ENCODE measurements around the gene GRK5. TPM values are rescaled to one million over a fixed set of nuclear protein-coding genes. Genes with fewer than 3 reads are reported as not detected.
A peak's percentile ranks its signal among the peaks of the same experiment; 100 is the strongest.

GRK5 gene
- total and polyA plus RNA-seq, 4 donors: 73.8 to 112 (median 101) TPM

DNA sequence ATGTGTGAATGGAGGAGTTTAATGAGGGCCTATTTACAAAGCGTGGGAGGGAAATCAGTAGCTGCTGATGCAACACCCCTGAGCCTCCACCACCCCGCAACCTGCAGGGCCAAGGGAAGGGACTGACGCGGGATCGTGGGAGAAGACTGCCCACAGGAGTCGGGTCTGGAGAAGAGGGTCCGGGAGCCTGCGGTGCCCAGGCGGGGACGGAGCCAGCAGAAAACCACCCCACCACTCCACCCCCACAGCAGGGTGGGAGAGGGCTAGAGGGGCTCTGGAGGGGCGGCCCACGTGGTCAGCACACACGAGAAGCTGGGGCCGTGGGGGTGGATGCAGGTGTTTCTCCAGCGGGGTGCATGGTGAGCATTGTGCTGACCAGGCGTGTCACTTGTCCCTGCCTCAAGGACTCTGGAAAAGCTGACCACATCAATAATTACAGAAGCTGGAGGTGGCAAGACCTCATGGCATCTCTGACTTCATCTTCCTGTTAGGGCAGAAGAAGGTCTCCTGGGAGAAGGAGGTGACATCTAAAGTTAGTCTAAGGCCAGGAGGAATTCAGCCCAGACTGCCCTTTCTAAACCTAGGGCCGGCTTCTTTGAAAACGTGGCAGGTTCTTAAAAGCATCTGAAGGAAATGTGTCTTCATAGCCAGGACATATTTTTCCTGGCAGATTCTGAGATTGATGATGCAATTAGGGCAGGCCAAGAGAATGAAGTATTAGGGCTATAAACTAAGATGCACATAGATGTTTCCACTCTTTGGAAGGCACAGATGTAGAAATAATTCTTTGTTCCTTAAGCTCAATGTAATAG, 184.3 kb downstream of the GRK5 start:
- H3K4me3 ChIP-seq (ENCODE audit: low read length in 2 of 2): no peak overlapping the region
- ATAC-seq (ENCODE audit: low FRiP score) (peak; percentile 15), DNase-seq (no peak)
- H3K9me3 ChIP-seq (ENCODE audit: control insufficient read depth, low read length): no peaks in the 10 kb centered on the region
- intact Hi-C loops (cut with DNase I): no loop called here
- H3K27me3 ChIP-seq (ENCODE audit: control insufficient read depth in 1 of 2, insufficient read depth in 2 of 2, low read length in 1 of 2): no peaks in the 10 kb centered on the region
- H3K27ac ChIP-seq (ENCODE audit: low read depth in 1 of 2, low read length in 2 of 2): no peak overlapping the region
- H3K4me1 ChIP-seq (ENCODE audit: control insufficient read depth in 1 of 2, insufficient read depth in 2 of 2, low read length in 2 of 2): no peaks in the 10 kb centered on the region
- H3K36me3 ChIP-seq (ENCODE audit: control insufficient read depth in 1 of 2, insufficient read depth in 2 of 2, low read length in 1 of 2): no peaks in the 10 kb centered on the region
- 74% methylated on average over 18 of the region's 18 CpGs for WGBS, 2 donors

DNA sequence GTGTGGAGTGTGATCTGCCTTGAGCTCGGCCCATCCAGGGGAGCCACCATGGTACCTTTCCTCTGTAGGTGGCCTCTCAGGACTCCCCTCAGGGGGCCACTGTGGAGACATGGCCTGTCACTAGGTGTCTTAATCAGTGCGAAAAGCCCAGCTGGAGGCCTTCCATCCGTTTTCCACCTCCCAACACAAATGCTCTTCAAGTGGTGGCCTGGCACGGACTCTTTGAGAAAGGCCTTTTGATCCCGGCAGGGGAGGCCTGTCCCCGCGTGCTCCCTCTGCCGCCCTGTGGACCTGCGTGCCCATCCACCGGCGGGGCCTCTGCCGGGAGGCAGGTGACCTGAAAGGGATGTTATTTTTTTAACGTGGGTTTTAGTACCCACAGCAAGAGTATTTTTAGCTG, 185.6 kb downstream of the GRK5 start:
- ATAC-seq (ENCODE audit: low FRiP score) (peak; percentile 43), DNase-seq (no peak)
- no peaks in the 10 kb centered on the region for H3K36me3 ChIP-seq (ENCODE audit: control insufficient read depth in 1 of 2, insufficient read depth in 2 of 2, low read length in 1 of 2)
- no peak overlapping the region for H3K27ac ChIP-seq (ENCODE audit: low read depth in 1 of 2, low read length in 2 of 2)
- WGBS, 2 donors: 65 to 68% methylated on average over 13 of the region's 13 CpGs
- no peaks in the 10 kb centered on the region for H3K4me1 ChIP-seq (ENCODE audit: control insufficient read depth in 1 of 2, insufficient read depth in 2 of 2, low read length in 2 of 2)
- intact Hi-C loops (cut with DNase I): no loop called here
- H3K27me3 ChIP-seq (ENCODE audit: control insufficient read depth in 1 of 2, insufficient read depth in 2 of 2, low read length in 1 of 2): no peaks in the 10 kb centered on the region
- no peaks in the 10 kb centered on the region for H3K9me3 ChIP-seq (ENCODE audit: control insufficient read depth, low read length)
- no peak overlapping the region for H3K4me3 ChIP-seq (ENCODE audit: low read length in 2 of 2)

DNA sequence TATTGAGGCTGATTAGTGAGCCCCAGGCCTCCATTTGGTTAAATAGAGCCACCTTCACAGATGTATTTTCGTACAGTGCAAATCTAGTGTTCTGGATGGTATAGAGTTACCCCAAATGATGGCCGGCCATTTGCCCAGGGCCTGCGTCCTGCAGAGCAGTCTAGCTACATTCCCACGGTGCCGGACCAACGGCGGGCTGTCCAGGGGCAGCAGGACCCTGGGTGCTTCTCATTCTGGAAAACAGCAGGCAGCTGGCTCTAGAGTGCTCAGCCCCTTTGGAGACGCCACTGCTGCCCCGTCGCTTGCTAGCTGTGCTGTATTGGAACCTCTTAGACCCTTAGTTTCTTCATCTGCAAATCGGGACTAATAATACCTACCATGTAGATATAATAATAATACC, 186.1 kb downstream of the GRK5 start:
- Histone ChIP-seq H3K27ac (ENCODE audit: low read depth in 1 of 2, low read length in 2 of 2) (no peak overlapping the region), H3K36me3 (ENCODE audit: control insufficient read depth in 1 of 2, insufficient read depth in 2 of 2, low read length in 1 of 2) (no peaks in the 10 kb centered on the region), H3K27me3 (ENCODE audit: control insufficient read depth in 1 of 2, insufficient read depth in 2 of 2, low read length in 1 of 2) (no peaks in the 10 kb centered on the region), H3K4me1 (ENCODE audit: control insufficient read depth in 1 of 2, insufficient read depth in 2 of 2, low read length in 2 of 2) (no peaks in the 10 kb centered on the region), H3K4me3 (ENCODE audit: low read length in 2 of 2) (no peak overlapping the region), H3K9me3 (ENCODE audit: control insufficient read depth, low read length) (no peaks in the 10 kb centered on the region)
- DNase-seq (no peak), ATAC-seq (ENCODE audit: low FRiP score) (no peak)
- intact Hi-C loops (cut with DNase I): no loop called here
- 72 to 86% methylated on average over 11 of the region's 11 CpGs for WGBS, 2 donors

GRCh38 chr10:119393845-119394244, 186.5 kb downstream of the GRK5 start:
- H3K4me3 ChIP-seq (ENCODE audit: low read length in 2 of 2): no peak overlapping the region
- no peaks in the 10 kb centered on the region for H3K9me3 ChIP-seq (ENCODE audit: control insufficient read depth, low read length)
- H3K27ac ChIP-seq (ENCODE audit: low read depth in 1 of 2, low read length in 2 of 2): no peak overlapping the region
- no peaks in the 10 kb centered on the region for H3K27me3 ChIP-seq (ENCODE audit: control insufficient read depth in 1 of 2, insufficient read depth in 2 of 2, low read length in 1 of 2)
- no peak for DNase-seq
- intact Hi-C loops (cut with DNase I): no loop called here
- no peaks in the 10 kb centered on the region for H3K36me3 ChIP-seq (ENCODE audit: control insufficient read depth in 1 of 2, insufficient read depth in 2 of 2, low read length in 1 of 2)
- ATAC-seq (ENCODE audit: low FRiP score): no peak
- 87 to 98% methylated on average over 4 of the region's 4 CpGs for WGBS, 2 donors
- H3K4me1 ChIP-seq (ENCODE audit: control insufficient read depth in 1 of 2, insufficient read depth in 2 of 2, low read length in 2 of 2): no peaks in the 10 kb centered on the region

DNA sequence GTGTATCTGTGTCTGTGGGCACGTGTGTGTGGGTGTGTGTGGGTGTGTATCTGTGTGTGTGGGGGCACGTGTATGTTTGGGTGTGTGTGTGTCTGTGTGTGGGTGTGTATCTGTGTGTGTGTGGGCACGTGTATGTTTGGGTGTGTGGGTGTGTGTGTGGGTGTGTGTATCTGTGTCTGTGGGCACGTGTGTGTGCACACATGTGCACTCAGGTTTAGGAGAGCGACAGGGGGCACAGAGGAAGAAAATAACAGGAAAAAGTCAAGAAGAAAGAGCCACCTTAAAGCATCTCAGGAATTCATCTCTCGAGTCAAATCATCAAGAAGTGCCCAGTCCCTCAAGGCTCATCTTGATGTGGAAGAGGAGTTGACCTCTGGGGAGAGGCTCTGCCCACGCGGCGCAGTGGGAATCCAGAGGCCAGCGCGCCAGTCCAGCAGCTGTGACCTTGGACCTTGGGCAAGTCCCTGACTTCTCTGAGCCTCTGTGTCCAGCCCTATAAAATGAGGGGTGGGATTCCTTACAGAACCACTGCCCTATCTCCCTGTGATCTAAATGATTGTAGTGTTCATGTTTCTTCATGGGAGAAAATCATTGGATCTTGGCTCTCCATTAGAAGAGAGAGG, 187.4 kb downstream of the GRK5 start:
- Histone ChIP-seq H3K27ac (ENCODE audit: low read depth in 1 of 2, low read length in 2 of 2) (no peak overlapping the region), H3K4me3 (ENCODE audit: low read length in 2 of 2) (no peak overlapping the region), H3K4me1 (ENCODE audit: control insufficient read depth in 1 of 2, insufficient read depth in 2 of 2, low read length in 2 of 2) (no peaks in the 10 kb centered on the region), H3K9me3 (ENCODE audit: control insufficient read depth, low read length) (no peaks in the 10 kb centered on the region), H3K36me3 (ENCODE audit: control insufficient read depth in 1 of 2, insufficient read depth in 2 of 2, low read length in 1 of 2) (peaks cover 0 to 1% of the 10 kb centered on the region in 2 donors), H3K27me3 (ENCODE audit: control insufficient read depth in 1 of 2, insufficient read depth in 2 of 2, low read length in 1 of 2) (no peaks in the 10 kb centered on the region)
- DNase-seq (no peak), ATAC-seq (ENCODE audit: low FRiP score) (no peak)
- WGBS, 2 donors: 77 to 79% methylated on average over 9 to 10 of the region's 11 CpGs
- intact Hi-C loops (cut with DNase I): no loop called here

DNA sequence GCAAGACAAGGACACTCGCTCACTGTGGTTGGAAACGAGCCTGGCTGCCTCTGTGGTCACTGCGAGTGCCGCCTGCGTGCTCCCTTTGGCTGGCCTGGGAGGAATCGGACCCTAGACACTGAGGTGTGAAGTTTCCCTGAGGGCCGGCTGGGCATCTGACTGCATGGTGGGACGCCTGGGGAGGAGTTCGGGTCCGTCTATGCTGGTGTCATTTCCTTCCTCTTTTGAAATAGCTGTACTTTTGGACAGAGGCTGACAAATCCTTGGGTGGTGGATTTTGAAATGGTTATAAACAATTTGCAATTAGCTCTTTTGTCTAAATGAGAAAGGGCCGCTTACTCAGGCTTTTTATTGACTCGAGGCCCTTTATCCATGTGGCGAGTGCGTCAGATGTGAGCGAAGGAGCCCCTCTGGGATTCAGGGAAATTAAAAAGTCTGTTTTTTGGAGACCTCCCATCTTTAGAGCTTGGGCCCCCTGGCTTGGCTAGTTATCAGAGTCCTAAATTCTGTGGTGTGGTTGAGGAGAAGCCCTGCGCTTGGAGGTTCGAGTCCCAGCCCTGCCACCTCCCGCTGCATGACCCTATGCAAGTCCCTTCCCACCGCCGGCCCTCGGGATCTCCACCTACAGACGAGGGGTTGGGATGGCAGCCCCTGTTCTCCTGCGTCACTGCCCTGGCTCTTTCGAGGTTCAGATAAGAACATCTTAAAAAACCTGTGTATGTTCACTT, 188.1 kb downstream of the GRK5 start:
- no peaks in the 10 kb centered on the region for H3K27me3 ChIP-seq (ENCODE audit: control insufficient read depth in 1 of 2, insufficient read depth in 2 of 2, low read length in 1 of 2)
- ATAC-seq (ENCODE audit: low FRiP score) (peak; percentile 55), DNase-seq (peak; percentile 77 to 82)
- WGBS, 2 donors: 78 to 80% methylated on average over 24 of the region's 24 CpGs
- H3K4me1 ChIP-seq (ENCODE audit: control insufficient read depth in 1 of 2, insufficient read depth in 2 of 2, low read length in 2 of 2): no peaks in the 10 kb centered on the region
- H3K4me3 ChIP-seq (ENCODE audit: low read length in 2 of 2): no peak overlapping the region
- H3K9me3 ChIP-seq (ENCODE audit: control insufficient read depth, low read length): no peaks in the 10 kb centered on the region
- intact Hi-C loops (cut with DNase I): no loop called here
- H3K27ac ChIP-seq (ENCODE audit: low read depth in 1 of 2, low read length in 2 of 2): no peak overlapping the region
- H3K36me3 ChIP-seq (ENCODE audit: control insufficient read depth in 1 of 2, insufficient read depth in 2 of 2, low read length in 1 of 2): peaks cover 0 to 3% of the 10 kb centered on the region in 2 donors

GRCh38 chr10:119396008-119396708, 188.8 kb downstream of the GRK5 start:
- H3K9me3 ChIP-seq (ENCODE audit: control insufficient read depth, low read length): no peaks in the 10 kb centered on the region
- 78 to 85% methylated on average over 10 of the region's 10 CpGs for WGBS, 2 donors
- no peak overlapping the region for H3K4me3 ChIP-seq (ENCODE audit: low read length in 2 of 2)
- ATAC-seq (ENCODE audit: low FRiP score): no peak
- H3K4me1 ChIP-seq (ENCODE audit: control insufficient read depth in 1 of 2, insufficient read depth in 2 of 2, low read length in 2 of 2): no peaks in the 10 kb centered on the region
- H3K36me3 ChIP-seq (ENCODE audit: control insufficient read depth in 1 of 2, insufficient read depth in 2 of 2, low read length in 1 of 2): peaks cover 0 to 3% of the 10 kb centered on the region in 2 donors
- H3K27ac ChIP-seq (ENCODE audit: low read depth in 1 of 2, low read length in 2 of 2): no peak overlapping the region
- no peaks in the 10 kb centered on the region for H3K27me3 ChIP-seq (ENCODE audit: control insufficient read depth in 1 of 2, insufficient read depth in 2 of 2, low read length in 1 of 2)
- intact Hi-C loops (cut with DNase I): no loop called here
- DNase-seq: no peak

DNA sequence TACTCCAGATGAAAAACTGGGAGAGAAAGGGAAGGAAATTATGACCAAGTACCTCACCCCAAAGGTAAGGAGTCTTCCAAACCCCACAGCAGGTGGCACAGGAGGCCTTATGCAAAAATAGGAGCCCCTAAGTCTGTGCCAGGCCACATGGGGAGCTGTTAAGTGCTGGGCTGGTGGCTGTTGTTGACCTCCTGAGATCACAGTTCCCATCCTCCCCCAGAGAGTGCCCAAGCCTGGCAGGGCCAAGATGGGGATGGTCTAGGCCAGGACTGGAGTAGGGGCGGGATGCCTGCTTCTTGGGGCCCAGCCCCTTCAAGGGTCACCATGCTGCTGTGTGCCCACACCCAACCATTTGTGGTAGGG, 189.3 kb downstream of the GRK5 start:
- Histone ChIP-seq H3K4me1 (ENCODE audit: control insufficient read depth in 1 of 2, insufficient read depth in 2 of 2, low read length in 2 of 2) (no peaks in the 10 kb centered on the region), H3K27ac (ENCODE audit: low read depth in 1 of 2, low read length in 2 of 2) (no peak overlapping the region)

More for the DNA sequence above, 189.3 kb downstream of the GRK5 start:
- DNase-seq (no peak), ATAC-seq (ENCODE audit: low FRiP score) (no peak)
- H3K9me3 ChIP-seq (ENCODE audit: control insufficient read depth, low read length): no peaks in the 10 kb centered on the region
- H3K27me3 ChIP-seq (ENCODE audit: control insufficient read depth in 1 of 2, insufficient read depth in 2 of 2, low read length in 1 of 2): no peaks in the 10 kb centered on the region
- intact Hi-C loops (cut with DNase I): no loop called here
- peaks cover 0 to 3% of the 10 kb centered on the region in 2 donors for H3K36me3 ChIP-seq (ENCODE audit: control insufficient read depth in 1 of 2, insufficient read depth in 2 of 2, low read length in 1 of 2)
- 80 to 95% methylated on average over 1 of the region's 1 CpG for WGBS, 2 donors
- no peak overlapping the region for H3K4me3 ChIP-seq (ENCODE audit: low read length in 2 of 2)

All from aorta (tissue), 5 donors.